Stimulated activated naive CD8-positive, alpha-beta T cell treated with anti-CD3 and anti-CD28 coated beads, Interleukin-15, Interleukin-2, amounts not matched to agents 100 U/mL and 50 U/mL, for 24 hours (primary cell): ENCODE results near the gene NMU.
A peak's percentile ranks its signal among the peaks of the same experiment; 100 is the strongest.
"Not testable (repeated sequence)": the region's sequence is repeated elsewhere in the genome, so short reads cannot be mapped to it uniquely, and the experiment has no call there.

ENCODE experiments used
- ATAC-seq: fragments of 150-1000 bp; cut with Tn5 transposase; one replicate; pipeline ENCODE4 v1.10.0; 2021
- DNase-seq: peaks from one replicate; pipeline ENCODE4 v3.0.0; 2021

The NMU gene

DNA sequence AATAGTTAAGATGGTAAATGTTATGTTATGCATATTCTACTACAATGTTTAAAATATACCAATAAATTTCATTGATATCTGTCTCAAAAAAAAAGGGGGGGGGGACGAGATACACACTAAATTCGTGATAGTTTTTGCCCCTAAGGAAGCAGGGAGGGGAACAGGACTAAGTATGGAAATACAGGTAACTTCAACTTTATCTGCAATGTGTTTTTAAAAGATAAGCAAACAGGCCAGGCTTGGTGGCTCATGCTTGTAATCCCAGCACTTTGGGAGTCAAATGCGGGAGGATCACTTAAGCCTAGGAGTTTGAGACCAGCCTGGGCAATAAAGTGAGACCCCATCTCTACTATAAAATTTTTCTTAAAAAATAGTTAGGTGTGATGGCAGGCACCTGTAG is 76.0 kb downstream of the NMU start:
- ATAC-seq (no peak), DNase-seq (no peak)

DNA sequence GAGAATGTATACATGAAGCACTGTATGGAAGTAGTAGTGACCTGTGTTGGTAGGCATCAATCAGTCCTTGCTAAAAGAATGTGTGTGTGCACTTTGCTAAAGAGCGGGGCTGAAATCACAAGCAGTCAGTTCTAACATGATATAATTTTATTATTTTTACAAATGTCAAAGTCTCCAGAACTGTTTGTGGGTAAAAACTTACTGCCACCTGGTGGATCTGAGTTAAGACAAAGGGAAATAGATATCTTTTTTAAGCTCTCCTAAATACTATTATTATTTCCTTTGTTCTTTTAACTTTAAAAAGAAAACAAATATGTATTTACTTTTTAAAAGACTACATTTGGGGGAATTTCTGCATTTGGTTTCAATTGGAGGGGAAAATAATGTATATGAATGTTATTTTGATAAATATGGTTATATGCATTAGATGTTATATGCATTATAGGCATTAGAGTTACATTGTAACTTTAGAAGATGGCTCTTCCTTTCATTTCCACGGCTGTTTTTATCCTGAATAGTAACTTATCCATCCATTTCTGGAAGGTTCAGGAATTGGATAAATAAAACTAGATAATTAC is 81.6 kb downstream of the NMU start:
- ATAC-seq (no peak), DNase-seq (no peak)

DNA sequence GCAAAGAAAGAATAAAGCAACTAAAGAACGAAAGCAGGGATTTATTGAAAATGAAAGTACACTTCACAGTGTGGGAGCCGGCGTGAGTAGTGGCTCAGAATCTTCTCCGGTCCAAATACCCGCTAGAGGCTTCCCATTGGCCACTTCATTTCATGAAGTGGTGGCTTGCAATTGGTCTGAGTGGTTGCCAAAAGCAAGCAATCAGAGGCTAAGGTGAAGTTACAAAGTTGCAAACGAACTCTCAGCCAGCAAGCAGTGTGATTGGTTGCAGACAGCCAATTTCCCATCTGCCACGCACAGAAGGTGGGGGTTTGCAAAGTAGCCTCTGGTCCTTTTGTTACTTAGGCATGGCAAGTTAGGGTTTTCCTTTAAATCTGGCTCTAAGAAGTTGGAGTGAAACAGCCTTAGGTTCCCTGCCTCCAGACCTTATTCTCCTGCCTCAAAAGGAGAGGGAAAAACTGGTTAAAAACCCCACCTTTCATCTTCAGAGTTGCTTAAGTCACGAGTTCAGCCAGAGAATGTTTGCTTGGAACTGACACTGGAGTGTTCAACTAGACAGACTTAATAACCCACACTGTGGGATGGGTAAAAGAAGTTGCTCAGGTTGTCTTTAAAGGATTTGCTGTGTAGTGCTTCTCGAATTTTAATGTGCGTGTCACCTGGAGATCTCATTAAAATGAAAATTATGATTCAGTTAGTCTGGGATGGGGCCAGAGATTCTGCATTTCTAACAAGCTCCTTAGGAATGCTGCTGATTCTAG is 82.5 kb downstream of the NMU start:
- no peak for DNase-seq
- no peak for ATAC-seq

DNA sequence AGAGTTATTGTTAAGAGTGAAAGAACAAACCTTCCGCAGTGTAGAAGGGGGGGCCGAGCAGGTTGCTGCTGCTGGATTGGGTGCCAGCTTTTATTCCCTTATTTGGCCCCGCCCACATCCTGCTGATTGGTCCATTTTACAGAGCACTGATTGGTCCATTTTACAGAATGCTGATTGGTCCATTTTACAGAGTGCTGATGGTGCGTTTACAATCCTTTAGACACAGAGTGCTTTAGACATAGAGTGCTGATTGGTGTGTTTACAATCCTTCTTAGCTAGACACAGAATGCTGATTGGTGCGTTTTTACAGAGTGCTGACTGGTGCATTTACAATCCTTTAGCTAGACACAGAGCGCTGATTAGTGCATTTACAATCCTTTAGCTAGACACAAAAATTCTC is 84.1 kb downstream of the NMU start:
- DNase-seq, ATAC-seq: not testable (repeated sequence)

DNA sequence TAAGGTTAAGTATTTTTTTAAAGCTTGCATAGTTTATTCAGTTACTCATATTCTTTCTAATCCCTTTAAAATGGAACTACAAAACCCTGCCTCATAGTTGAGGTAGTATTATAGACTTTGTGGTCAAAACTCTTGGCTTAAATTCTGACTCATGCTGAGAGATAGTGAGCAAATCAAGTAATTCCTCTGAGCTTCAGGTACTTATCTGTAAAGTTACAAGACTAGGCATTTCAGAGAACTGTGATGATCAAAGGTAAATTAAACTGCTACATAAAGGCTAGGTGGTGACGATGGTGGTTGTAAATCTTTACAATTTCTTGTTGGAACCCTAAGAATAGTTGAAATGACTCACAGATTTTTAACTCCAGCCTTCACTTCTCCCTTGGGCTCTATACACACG is 86.2 kb downstream of the NMU start:
- DNase-seq (no peak), ATAC-seq (peak; percentile 57)

DNA sequence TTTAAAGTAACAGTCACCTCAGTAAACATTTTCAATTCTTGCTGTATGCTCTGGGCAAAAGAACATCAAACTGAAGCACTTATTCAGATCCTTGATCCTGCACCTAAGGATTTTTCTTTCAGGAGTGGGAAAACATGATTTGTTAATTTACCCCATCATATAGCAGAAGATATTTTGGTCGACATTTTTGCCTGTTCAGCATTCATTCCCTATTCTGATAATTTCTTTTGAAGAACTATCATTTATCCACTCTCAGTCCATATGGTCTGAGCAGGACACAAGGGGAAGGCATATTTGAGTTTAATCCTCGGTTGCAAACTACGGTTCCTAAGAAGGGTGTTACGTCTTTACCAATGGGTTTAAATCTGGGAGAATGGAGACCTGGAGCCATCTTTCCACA is 88.2 kb downstream of the NMU start:
- no peak for DNase-seq
- ATAC-seq, result no peak

DNA sequence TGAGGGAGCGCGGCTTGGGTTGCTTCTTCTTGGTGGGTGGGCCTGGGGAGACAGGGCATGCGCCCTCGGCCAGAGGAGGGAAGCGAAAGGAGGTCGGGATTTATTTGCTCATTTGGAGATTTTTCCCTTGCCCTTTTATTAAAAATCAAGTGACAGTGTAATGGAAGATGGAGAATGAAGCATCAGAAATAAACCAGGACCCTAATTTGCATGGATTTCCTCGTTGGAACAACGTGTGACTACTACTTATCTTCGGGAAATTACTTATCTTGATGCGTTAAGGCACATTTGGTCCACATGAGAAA is 88.7 kb downstream of the NMU start:
- DNase-seq (no peak), ATAC-seq (no peak)

DNA sequence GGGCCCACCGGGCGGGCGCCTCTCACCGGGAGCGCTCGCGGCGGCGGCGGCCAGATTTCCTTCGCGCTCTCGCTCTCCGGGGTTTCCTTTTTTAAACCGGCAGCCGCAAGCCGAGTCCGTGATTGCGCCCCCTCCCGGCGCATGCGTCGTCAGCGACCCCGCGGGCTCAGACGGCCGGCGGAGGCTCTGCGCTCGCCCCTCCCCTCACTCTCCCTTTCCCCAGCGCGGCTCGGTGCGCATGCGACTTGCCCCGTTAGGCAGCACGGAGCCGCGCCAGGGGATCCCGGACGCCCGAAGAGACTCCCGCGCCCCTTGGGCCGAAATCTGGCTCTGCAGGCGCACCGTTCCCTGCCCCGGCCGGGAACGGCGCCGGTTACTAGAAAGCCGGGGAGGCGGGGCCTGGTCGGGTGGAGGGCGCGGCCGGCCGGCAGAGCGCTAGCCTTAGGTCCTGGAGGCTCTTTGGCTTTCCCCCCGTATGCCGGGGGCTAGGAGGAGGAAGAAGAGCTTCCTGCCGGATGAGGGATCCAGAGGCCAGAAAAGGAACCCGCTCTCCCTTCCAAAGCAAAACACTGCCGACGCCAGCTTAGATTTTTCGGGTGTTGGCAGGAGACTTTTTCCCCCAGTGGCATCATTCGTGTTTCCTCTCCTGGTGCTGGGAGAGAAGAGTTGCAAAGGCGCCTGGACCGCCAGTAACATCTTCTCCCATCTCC is 89.2 kb downstream of the NMU start, which contains the start of gene CLOCK:
Gene CLOCK (minus strand): TSS at position 154 of the 710 bp plus-strand sequence. CDS start 64,124 bp downstream, outside the sequence.
- DNase-seq (peak; percentile 87), ATAC-seq (peak; percentile 74)

DNA sequence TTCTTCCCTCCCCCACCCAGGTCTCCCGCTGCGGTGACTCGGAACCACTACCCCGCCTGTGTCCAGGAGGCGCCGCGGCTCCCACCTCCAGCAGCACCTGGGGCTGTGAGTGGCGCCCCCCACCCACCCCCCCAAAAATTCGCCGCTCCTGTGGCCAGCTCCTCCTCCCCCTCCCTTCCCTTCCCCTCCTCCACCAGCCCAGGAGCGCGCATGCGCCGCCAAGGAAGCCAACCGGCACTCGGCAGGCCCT is 89.7 kb downstream of the NMU start:
- ATAC-seq (peak; percentile 57), DNase-seq (no peak)

DNA sequence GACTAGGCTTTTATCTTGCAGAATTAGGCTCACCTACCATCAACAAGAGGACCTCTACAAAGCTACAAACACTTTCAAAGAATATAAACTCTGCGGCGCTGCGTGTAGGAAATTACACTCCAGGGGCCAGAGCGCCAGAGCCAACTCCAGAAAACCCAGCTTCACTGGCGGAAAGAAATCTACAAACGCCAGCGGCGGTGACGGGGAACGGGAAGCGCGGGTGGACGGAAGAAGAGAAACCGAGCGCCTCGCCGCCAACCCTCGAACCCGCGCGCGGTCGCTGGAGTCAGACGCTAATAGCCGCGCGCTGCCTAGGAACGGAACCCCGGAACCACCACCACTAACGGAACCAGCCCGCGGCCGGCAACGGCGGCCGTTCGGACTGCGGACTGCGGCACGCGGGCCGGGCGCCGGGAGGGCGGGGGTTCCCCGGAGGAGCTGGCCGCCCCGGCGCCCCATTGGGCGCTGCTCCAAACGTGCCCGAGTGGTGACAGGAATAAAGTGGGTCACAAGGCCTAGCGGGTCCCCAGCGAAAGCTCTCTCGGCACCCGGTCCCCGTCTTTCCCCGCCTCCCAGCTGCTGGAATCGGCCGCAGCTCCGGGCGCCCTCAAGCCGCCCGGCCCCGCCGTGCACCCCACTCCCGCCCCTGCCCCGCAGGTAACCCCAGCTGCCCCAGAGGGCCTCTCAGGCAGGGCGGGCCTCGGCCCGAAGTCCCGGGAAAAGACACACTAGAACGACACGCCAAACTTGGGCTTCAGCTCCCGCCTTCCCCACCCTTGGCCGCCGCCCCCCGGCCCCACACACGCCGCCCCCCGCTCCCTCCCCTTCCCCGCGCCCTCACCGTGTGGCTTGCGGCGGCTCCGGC is 90.2 kb downstream of the NMU start:
- DNase-seq, result peak; percentile 71
- ATAC-seq, result peak; percentile 58
